IMR-90 (cell line): Measurements from ENCODE around the gene ORC1. TPM values are rescaled to one million over a fixed set of nuclear protein-coding genes. Genes with fewer than 3 reads are reported as not detected.

Source experiments
- ATAC-seq: fragments of 200-7000 bp; cut with Tn5 transposase; 2 replicates; pipeline ENCODE4 v1.9.1; 2020; ENCODE audit warnings: low read depth, mild to moderate bottlenecking, moderate library complexity
- BruUV-seq: library from RNA; stranded (reverse); fragments of 400-500 nt; replicated peaks from 2 replicates; lab custom pipeline; 2021; lab: Mats Ljungman, UMichigan
- CTCF ChIA-PET: fragments of 300-600 bp; formaldehyde crosslinking; extraction: SDS; loops from one replicate; lab custom pipeline; 2021; ENCODE audit warnings: antibody characterized with exemption; lab: Yijun Ruan, JAX
- POLR2A ChIA-PET: fragments of 300-600 bp; sonication (Branson Sonifier 250); formaldehyde crosslinking; loops from one replicate; lab custom pipeline; 2022; ENCODE audit warnings: antibody characterized with exemption; ENCODE audit not compliant: unreplicated experiment; lab: Charles Lee
- DNase-seq: peaks from one replicate; pipeline ENCODE4 v3.0.0; 2013
- H2AFZ ChIP-seq: replicated peaks from 2 replicates; pipeline ENCODE3; 2013; ENCODE audit warnings: low read length, mild to moderate bottlenecking; ENCODE audit not compliant: poor library complexity
- H2AK5ac ChIP-seq: 2 replicates; pipeline ENCODE4 v1.6.1; 2013; ENCODE audit warnings: low read depth, low read length, inconsistent platforms
- H2AK9ac ChIP-seq: replicated peaks from 2 replicates; pipeline ENCODE3; 2013; ENCODE audit warnings: mild to moderate bottlenecking, low read depth, low read length, moderate library complexity; ENCODE audit not compliant: poor library complexity
- H2BK120ac ChIP-seq: 2 replicates; pipeline ENCODE4 v1.6.1; 2013; ENCODE audit warnings: low read depth, low read length, inconsistent platforms
- H2BK15ac ChIP-seq: 3 replicates; pipeline ENCODE4 v1.6.1; 2013; ENCODE audit warnings: low read depth, low read length, inconsistent platforms
- H2BK20ac ChIP-seq: 2 replicates; pipeline ENCODE4 v1.6.1; 2013; ENCODE audit warnings: low read depth, mild to moderate bottlenecking, inconsistent platforms, low read length, moderate library complexity
- H2BK5ac ChIP-seq: 2 replicates; pipeline ENCODE4 v1.6.1; 2013; ENCODE audit warnings: mild to moderate bottlenecking, low read depth, low read length, inconsistent platforms; ENCODE audit not compliant: poor library complexity, severe bottlenecking
- H3K14ac ChIP-seq: replicated peaks from 2 replicates; pipeline ENCODE4 v1.6.1; 2013; ENCODE audit warnings: low read depth, low read length, inconsistent platforms
- H3K18ac ChIP-seq: 2 replicates; pipeline ENCODE4 v1.6.1; 2013; ENCODE audit warnings: low read depth, low read length, control low read depth
- H3K23ac ChIP-seq: 2 replicates; pipeline ENCODE4 v1.6.1; 2013; ENCODE audit warnings: low read depth, low read length, inconsistent platforms
- H3K27ac ChIP-seq: 2 replicates; pipeline ENCODE4 v1.5.1; 2013; ENCODE audit warnings: mild to moderate bottlenecking, control low read depth, low read length; ENCODE audit not compliant: insufficient read depth
- H3K27me3 ChIP-seq: 2 replicates; pipeline ENCODE4 v1.6.1; 2013; ENCODE audit warnings: low read length; ENCODE audit not compliant: control insufficient read depth, insufficient read depth
- H3K36me3 ChIP-seq: 2 replicates; pipeline ENCODE4 v1.6.1; 2013; ENCODE audit warnings: low read length, mixed read lengths; ENCODE audit not compliant: control insufficient read depth, insufficient read depth
- H3K4ac ChIP-seq: 2 replicates; pipeline ENCODE4 v1.6.1; 2013; ENCODE audit warnings: low read depth, low read length, inconsistent platforms
- H3K4me1 ChIP-seq: 2 replicates; pipeline ENCODE4 v1.6.1; 2013; ENCODE audit warnings: low read length, mixed read lengths; ENCODE audit not compliant: control insufficient read depth, insufficient read depth
- H3K4me2 ChIP-seq: 2 replicates; pipeline ENCODE4 v1.6.1; 2013; ENCODE audit warnings: low read depth, mild to moderate bottlenecking, control low read depth, low read length, moderate library complexity
- H3K4me3 ChIP-seq: 2 replicates; pipeline ENCODE4 v1.5.1; 2013; ENCODE audit warnings: low read depth, mild to moderate bottlenecking, control low read depth, low read length, moderate library complexity; ENCODE audit not compliant: insufficient read depth
- H3K56ac ChIP-seq: 2 replicates; pipeline ENCODE4 v1.6.1; 2013; ENCODE audit warnings: low read length, inconsistent platforms; ENCODE audit not compliant: insufficient read depth; ENCODE audit errors: extremely low read depth
- H3K79me1 ChIP-seq, 2 experiments: 2 replicates each; pipeline ENCODE4 v1.6.1; 2013; ENCODE audit warnings: low read length in 2 of 2, inconsistent platforms in 1 of 2, low read depth in 1 of 2
- H3K9ac ChIP-seq: 2 replicates; pipeline ENCODE4 v1.6.1; 2013; ENCODE audit warnings: low read depth, low read length, control low read depth
- H3K9me1 ChIP-seq: 2 replicates; pipeline ENCODE4 v1.6.1; 2013; ENCODE audit warnings: low read length, inconsistent platforms; ENCODE audit not compliant: insufficient read depth
- H3K9me3 ChIP-seq: 2 replicates; pipeline ENCODE4 v1.6.1; 2013; ENCODE audit warnings: low read length; ENCODE audit not compliant: control insufficient read depth, insufficient read depth
- H4K20me1 ChIP-seq: 2 replicates; pipeline ENCODE4 v1.6.1; 2013; ENCODE audit warnings: low read length, inconsistent platforms; ENCODE audit not compliant: insufficient read depth
- H4K5ac ChIP-seq: 2 replicates; pipeline ENCODE4 v1.6.1; 2013; ENCODE audit warnings: mild to moderate bottlenecking, low read depth, low read length, control low read depth
- H4K8ac ChIP-seq, 2 experiments: 2 replicates each; pipeline ENCODE4 v1.6.1; 2013; ENCODE audit warnings: low read depth in 2 of 2, low read length in 2 of 2, control low read depth in 1 of 2, inconsistent platforms in 1 of 2
- H4K91ac ChIP-seq: 2 replicates; pipeline ENCODE4 v1.6.1; 2013; ENCODE audit warnings: low read depth, low read length, inconsistent platforms; ENCODE audit not compliant: insufficient read depth
- BHLHE40 ChIP-seq: fragments of 150-350 bp; IDR thresholded peaks from 2 replicates; pipeline ENCODE4 v1.6.1; 2016; ENCODE audit warnings: mild to moderate bottlenecking, low read depth, low read length
- CEBPB ChIP-seq: IDR thresholded peaks from 2 replicates; pipeline ENCODE4 v1.6.1; 2012; ENCODE audit warnings: low read depth, low read length, improper control_type of control experiment
- CHD1 ChIP-seq: IDR thresholded peaks from 2 replicates; pipeline ENCODE4 v1.6.1; 2012; ENCODE audit warnings: low read depth, low read length, improper control_type of control experiment
- FOS ChIP-seq: fragments of 150-350 bp; IDR thresholded peaks from 2 replicates; pipeline ENCODE4 v1.6.1; 2016; ENCODE audit warnings: low read depth, low read length
- MAFK ChIP-seq: IDR thresholded peaks from 2 replicates; pipeline ENCODE4 v1.6.1; 2012; ENCODE audit warnings: low read depth, low read length, improper control_type of control experiment
- MAZ ChIP-seq: IDR thresholded peaks from 2 replicates; pipeline ENCODE4 v1.6.1; 2012; ENCODE audit warnings: low read depth, mild to moderate bottlenecking, low read length, improper control_type of control experiment, moderate library complexity, borderline replicate concordance
- MXI1 ChIP-seq: IDR thresholded peaks from 2 replicates; pipeline ENCODE4 v1.6.1; 2012; ENCODE audit warnings: low read depth, mild to moderate bottlenecking, low read length, moderate library complexity, borderline replicate concordance
- NFE2L2 ChIP-seq: fragments of 150-350 bp; IDR thresholded peaks from 2 replicates; pipeline ENCODE4 v1.6.1; 2016; ENCODE audit warnings: low read depth, mild to moderate bottlenecking, low read length
- POLR2A ChIP-seq: IDR thresholded peaks from 2 replicates; pipeline ENCODE4 v1.6.1; 2012; ENCODE audit warnings: mild to moderate bottlenecking, low read depth, low read length
- RAD21 ChIP-seq: IDR thresholded peaks from 2 replicates; pipeline ENCODE4 v1.6.1; 2012; ENCODE audit warnings: low read length, improper control_type of control experiment
- RCOR1 ChIP-seq: IDR thresholded peaks from 2 replicates; pipeline ENCODE4 v1.6.1; 2012; ENCODE audit warnings: mild to moderate bottlenecking, low read length, improper control_type of control experiment; ENCODE audit not compliant: insufficient replicate concordance
- RFX5 ChIP-seq: IDR thresholded peaks from 2 replicates; pipeline ENCODE4 v1.8.0; 2012; ENCODE audit warnings: low read depth, mild to moderate bottlenecking, low read length, moderate library complexity
- SMC3 ChIP-seq: fragments of 150-350 bp; IDR thresholded peaks from 2 replicates; pipeline ENCODE4 v1.6.1; 2016; ENCODE audit warnings: low read depth, mild to moderate bottlenecking, antibody characterized with exemption, low read length, moderate library complexity
- WGBS, 2 experiments: methylation state at CpG; one replicate each; pipeline versions ENCODE4 v1.1.5 to v1.1.7; 2013; ENCODE audit warnings: missing lambda C conversion rate in 2 of 2; ENCODE audit not compliant: insufficient read length in 1 of 2; ENCODE audit errors: extremely low coverage in 2 of 2; 5-methylcytosine and 5-hydroxymethylcytosine counted together
- dilution Hi-C: fragments of 300-500 bp; cut with HindIII; formaldehyde crosslinking; loops from one replicate; pipeline ENCODE4 v1.14.3; 2018; ENCODE audit warnings: low sequenced_read_pairs; ENCODE audit not compliant: unreplicated experiment
- in situ Hi-C: fragments of 300-500 bp; cut with MboI; formaldehyde crosslinking; loops from 3 replicates; pipeline ENCODE4 v1.14.3; 2019; ENCODE audit warnings: low sequenced_read_pairs, inconsistent platforms, mixed read lengths
- intact Hi-C: fragments of 100-400 bp; cut with micrococcal nuclease; formaldehyde crosslinking; loops from 2 replicates; pipeline ENCODE4 v1.10.0; 2022
- polyA plus RNA-seq, 3 experiments: library from polyadenylated mRNA; depleted of rRNA; stranded (reverse); fragments of >200 nt; gene quantifications; 2 replicates each; pipeline ENCODE4 v1.2.3, GENCODE V29; 2012; ENCODE audit warnings: low replicate concordance in 1 of 3
- total RNA-seq: library from RNA; depleted of rRNA; stranded (reverse); fragments of >200 nt; gene quantifications from 2 replicates; pipeline ENCODE4 v1.2.3, GENCODE V29; 2012
- TF ChIP-seq, protein P1 (sequence below): fragments of 150-350 bp; IDR thresholded peaks from 2 replicates; pipeline ENCODE4 v1.6.1; 2017; ENCODE audit warnings: mild to moderate bottlenecking, antibody characterized with exemption, low read length, low read depth
- TF ChIP-seq, protein P2 (sequence below): conservative IDR thresholded peaks from 2 replicates; pipeline ENCODE4 v1.5.1; 2012; ENCODE audit warnings: mild to moderate bottlenecking, low read depth, low read length, improper control_type of control experiment
- TF ChIP-seq, protein P3 (sequence below): fragments of 150-350 bp; IDR thresholded peaks from 2 replicates; pipeline ENCODE4 v1.6.1; 2016; ENCODE audit warnings: low read depth, mild to moderate bottlenecking, low read length, moderate library complexity, borderline replicate concordance

Gene ORC1
- total and polyA plus RNA-seq, 2 of the 4 experiments (the other 2 are of a cell fraction) = 6.3 to 10.6 TPM

DNA sequence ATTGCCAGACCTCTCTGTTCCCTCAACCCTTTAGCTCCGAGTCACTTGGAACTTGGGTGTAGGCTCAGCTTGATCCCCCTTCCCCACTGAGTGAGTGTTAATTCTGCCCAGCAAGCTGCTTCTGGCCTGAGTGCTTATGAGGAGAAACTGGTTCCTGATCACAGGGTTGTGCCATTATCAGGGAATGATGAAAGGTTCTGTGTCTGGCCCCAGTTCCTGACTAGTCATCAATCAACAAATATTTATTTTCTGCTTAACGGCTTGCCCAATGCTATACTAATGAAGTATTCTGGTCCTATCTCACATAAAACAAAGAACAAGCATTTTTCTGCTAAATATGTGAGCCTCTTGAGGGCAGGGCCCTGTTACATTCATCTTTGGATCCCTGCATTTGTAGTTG lies 59.0 kb downstream of the ORC1 start:
- no peak overlapping the region for H3K27ac ChIP-seq
- no peaks in the 10 kb centered on the region for H3K79me1 ChIP-seq
- ChIA-PET POLR2A (no interaction called here), CTCF (interaction anchor here (1.0 kb wide), 1 partner anchor 10 kb away, joined by 3 read pairs; no protein-coding TSS in a partner anchor)
- in situ Hi-C loops (no loop called here), intact Hi-C loops (loop anchor here (5.0 kb wide), 1 partner anchor 203 kb away; the partner anchor contains the start of gene ZFYVE9), dilution Hi-C loops (no loop called here)
- H3K23ac ChIP-seq = no peak overlapping the region
- H3K18ac ChIP-seq = no peak overlapping the region
- H4K8ac ChIP-seq = no peak overlapping the region
- TF ChIP-seq BHLHE40 (no peak), RFX5 (no peak), SMC3 (no peak), RAD21 (no peak), RCOR1 (no peak), CHD1 (no peak), FOS (no peak), MXI1 (no peak), NFE2L2 (no peak), POLR2A (no peak), MAFK (no peak), MAZ (no peak), CEBPB (no peak)
- TF ChIP-seq, protein P1, sequence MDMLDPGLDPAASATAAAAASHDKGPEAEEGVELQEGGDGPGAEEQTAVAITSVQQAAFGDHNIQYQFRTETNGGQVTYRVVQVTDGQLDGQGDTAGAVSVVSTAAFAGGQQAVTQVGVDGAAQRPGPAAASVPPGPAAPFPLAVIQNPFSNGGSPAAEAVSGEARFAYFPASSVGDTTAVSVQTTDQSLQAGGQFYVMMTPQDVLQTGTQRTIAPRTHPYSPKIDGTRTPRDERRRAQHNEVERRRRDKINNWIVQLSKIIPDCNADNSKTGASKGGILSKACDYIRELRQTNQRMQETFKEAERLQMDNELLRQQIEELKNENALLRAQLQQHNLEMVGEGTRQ = no peak
- TF ChIP-seq, protein P2, sequence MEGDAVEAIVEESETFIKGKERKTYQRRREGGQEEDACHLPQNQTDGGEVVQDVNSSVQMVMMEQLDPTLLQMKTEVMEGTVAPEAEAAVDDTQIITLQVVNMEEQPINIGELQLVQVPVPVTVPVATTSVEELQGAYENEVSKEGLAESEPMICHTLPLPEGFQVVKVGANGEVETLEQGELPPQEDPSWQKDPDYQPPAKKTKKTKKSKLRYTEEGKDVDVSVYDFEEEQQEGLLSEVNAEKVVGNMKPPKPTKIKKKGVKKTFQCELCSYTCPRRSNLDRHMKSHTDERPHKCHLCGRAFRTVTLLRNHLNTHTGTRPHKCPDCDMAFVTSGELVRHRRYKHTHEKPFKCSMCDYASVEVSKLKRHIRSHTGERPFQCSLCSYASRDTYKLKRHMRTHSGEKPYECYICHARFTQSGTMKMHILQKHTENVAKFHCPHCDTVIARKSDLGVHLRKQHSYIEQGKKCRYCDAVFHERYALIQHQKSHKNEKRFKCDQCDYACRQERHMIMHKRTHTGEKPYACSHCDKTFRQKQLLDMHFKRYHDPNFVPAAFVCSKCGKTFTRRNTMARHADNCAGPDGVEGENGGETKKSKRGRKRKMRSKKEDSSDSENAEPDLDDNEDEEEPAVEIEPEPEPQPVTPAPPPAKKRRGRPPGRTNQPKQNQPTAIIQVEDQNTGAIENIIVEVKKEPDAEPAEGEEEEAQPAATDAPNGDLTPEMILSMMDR = no peak
- TF ChIP-seq, protein P3, sequence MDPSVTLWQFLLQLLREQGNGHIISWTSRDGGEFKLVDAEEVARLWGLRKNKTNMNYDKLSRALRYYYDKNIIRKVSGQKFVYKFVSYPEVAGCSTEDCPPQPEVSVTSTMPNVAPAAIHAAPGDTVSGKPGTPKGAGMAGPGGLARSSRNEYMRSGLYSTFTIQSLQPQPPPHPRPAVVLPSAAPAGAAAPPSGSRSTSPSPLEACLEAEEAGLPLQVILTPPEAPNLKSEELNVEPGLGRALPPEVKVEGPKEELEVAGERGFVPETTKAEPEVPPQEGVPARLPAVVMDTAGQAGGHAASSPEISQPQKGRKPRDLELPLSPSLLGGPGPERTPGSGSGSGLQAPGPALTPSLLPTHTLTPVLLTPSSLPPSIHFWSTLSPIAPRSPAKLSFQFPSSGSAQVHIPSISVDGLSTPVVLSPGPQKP = no peak
- no peak overlapping the region for H2BK20ac ChIP-seq
- no peak overlapping the region for H3K4me2 ChIP-seq
- no peak for DNase-seq
- no peak overlapping the region for H3K56ac ChIP-seq
- no peak for ATAC-seq
- no peak overlapping the region for H4K91ac ChIP-seq
- H3K14ac ChIP-seq = no peak overlapping the region
- no CpG with 5 or more reads among the region's 2 CpGs for WGBS, 2 experiments
- H2BK5ac ChIP-seq = no peak overlapping the region
- H3K4me3 ChIP-seq = no peak overlapping the region
- peaks cover 7% of the 10 kb centered on the region for H3K36me3 ChIP-seq
- no TSS peak for BruUV-seq
- no peaks in the 10 kb centered on the region for H3K9me3 ChIP-seq
- no peaks in the 10 kb centered on the region; the same call in 1 of the 2 replicates for H3K4me1 ChIP-seq
- H2BK120ac ChIP-seq = no peak overlapping the region
- no peaks in the 10 kb centered on the region; the same call in 1 of the 2 replicates for H4K20me1 ChIP-seq
- no peak overlapping the region for H2AK9ac ChIP-seq
- H4K5ac ChIP-seq = no peak overlapping the region
- H3K4ac ChIP-seq = no peak overlapping the region
- H3K9ac ChIP-seq = no peak overlapping the region
- H2BK15ac ChIP-seq = no peak overlapping the region
- no peak overlapping the region for H2AK5ac ChIP-seq
- H3K9me1 ChIP-seq = peaks cover 7% of the 10 kb centered on the region; the same call in 1 of the 2 replicates
- H2AFZ ChIP-seq = no peak overlapping the region
- no peaks in the 10 kb centered on the region for H3K27me3 ChIP-seq
